ENCODE results near the gene HTRA1. TPM values are rescaled to one million over a fixed set of nuclear protein-coding genes. Genes with fewer than 3 reads are reported as not detected.

HTRA1 gene
- total RNA-seq, 1 donor from 2014 or later: 1,546 TPM

- Mint-ChIP-seq H3K4me1 (ENCODE audit: unreplicated experiment) (peaks cover 90% of the 10 kb centered on the region), H3K27ac (ENCODE audit: unreplicated experiment) (peak overlapping the region; percentile 95), H3K4me3 (ENCODE audit: unreplicated experiment) (no peak overlapping the region), H3K36me3 (ENCODE audit: unreplicated experiment) (peaks cover 36% of the 10 kb centered on the region), H3K9me3 (ENCODE audit: unreplicated experiment) (peaks cover 4% of the 10 kb centered on the region), H3K27me3 (ENCODE audit: unreplicated experiment) (no peaks in the 10 kb centered on the region)
- no peak for DNase-seq (ENCODE audit: extremely low spot score, unreplicated experiment)
- TF ChIP-seq CTCF (IDR thresholded peaks at IDR 0.05): no peak
Observed at GRCh38 chr10:122490786-122491680, 29.7 kb downstream of the HTRA1 start.

- no peak for DNase-seq (ENCODE audit: extremely low spot score, unreplicated experiment)
- Mint-ChIP-seq H3K9me3 (ENCODE audit: unreplicated experiment) (peaks cover 4% of the 10 kb centered on the region), H3K4me3 (ENCODE audit: unreplicated experiment) (no peak overlapping the region), H3K27me3 (ENCODE audit: unreplicated experiment) (no peaks in the 10 kb centered on the region), H3K4me1 (ENCODE audit: unreplicated experiment) (peaks cover 89% of the 10 kb centered on the region), H3K27ac (ENCODE audit: unreplicated experiment) (peak overlapping the region; percentile 95), H3K36me3 (ENCODE audit: unreplicated experiment) (peaks cover 37% of the 10 kb centered on the region)
- no peak for TF ChIP-seq CTCF (IDR thresholded peaks at IDR 0.05)
Observed at GRCh38 chr10:122492006-122492405, 30.7 kb downstream of the HTRA1 start.

- TF ChIP-seq CTCF (IDR thresholded peaks at IDR 0.05): no peak
- DNase-seq (ENCODE audit: extremely low spot score, unreplicated experiment): no peak
- H3K4me3 Mint-ChIP-seq (ENCODE audit: unreplicated experiment): peak overlapping the region; percentile 32
- peaks cover 4% of the 10 kb centered on the region for H3K9me3 Mint-ChIP-seq (ENCODE audit: unreplicated experiment)
- H3K36me3 Mint-ChIP-seq (ENCODE audit: unreplicated experiment): peaks cover 35% of the 10 kb centered on the region
- no peaks in the 10 kb centered on the region for H3K27me3 Mint-ChIP-seq (ENCODE audit: unreplicated experiment)
- peaks cover 85% of the 10 kb centered on the region for H3K4me1 Mint-ChIP-seq (ENCODE audit: unreplicated experiment)
- peak overlapping the region; percentile 95 for H3K27ac Mint-ChIP-seq (ENCODE audit: unreplicated experiment)
Observed at GRCh38 chr10:122492999-122493481, 31.7 kb downstream of the HTRA1 start.

GRCh38 chr10:122493761-122494160 lies 32.4 kb downstream of the HTRA1 start:
- H3K27ac Mint-ChIP-seq (ENCODE audit: unreplicated experiment): peak overlapping the region; percentile 95
- no peak for TF ChIP-seq CTCF (IDR thresholded peaks at IDR 0.05)
- H3K9me3 Mint-ChIP-seq (ENCODE audit: unreplicated experiment): peaks cover 4% of the 10 kb centered on the region
- DNase-seq (ENCODE audit: extremely low spot score, unreplicated experiment): no peak
- H3K36me3 Mint-ChIP-seq (ENCODE audit: unreplicated experiment): peaks cover 39% of the 10 kb centered on the region
- H3K4me3 Mint-ChIP-seq (ENCODE audit: unreplicated experiment): peak overlapping the region; percentile 28
- peaks cover 90% of the 10 kb centered on the region for H3K4me1 Mint-ChIP-seq (ENCODE audit: unreplicated experiment)
- no peaks in the 10 kb centered on the region for H3K27me3 Mint-ChIP-seq (ENCODE audit: unreplicated experiment)

GRCh38 chr10:122494173-122494820 lies 32.9 kb downstream of the HTRA1 start:
- Mint-ChIP-seq H3K9me3 (ENCODE audit: unreplicated experiment) (peaks cover 4% of the 10 kb centered on the region), H3K36me3 (ENCODE audit: unreplicated experiment) (peaks cover 34% of the 10 kb centered on the region), H3K4me1 (ENCODE audit: unreplicated experiment) (peaks cover 91% of the 10 kb centered on the region), H3K27me3 (ENCODE audit: unreplicated experiment) (no peaks in the 10 kb centered on the region), H3K27ac (ENCODE audit: unreplicated experiment) (peak overlapping the region; percentile 95), H3K4me3 (ENCODE audit: unreplicated experiment) (peak overlapping the region; percentile 60)
- no peak for DNase-seq (ENCODE audit: extremely low spot score, unreplicated experiment)
- no peak for TF ChIP-seq CTCF (IDR thresholded peaks at IDR 0.05)

Data from osteocyte (in vitro differentiated cells).